CMK (cell line): Measurements from ENCODE around the gene LETM1.
"Not testable (repeated sequence)": the region's sequence is repeated elsewhere in the genome, so short reads cannot be mapped to it uniquely, and the experiment has no call there.

Source experiments
- DNase-seq: peaks from one replicate; pipeline ENCODE4 v3.0.0-alpha.2; 2010; ENCODE audit warnings: low read depth

LETM1 gene

GRCh38 chr4:1851575-1852410 is 4.2 kb downstream of the LETM1 start:
- DNase-seq, result no peak

GRCh38 chr4:1851160-1851559 is 4.8 kb downstream of the LETM1 start:
- no peak for DNase-seq

GRCh38 chr4:1850276-1850675 is 5.7 kb downstream of the LETM1 start:
- DNase-seq, result no peak

GRCh38 chr4:1846580-1846979 is 9.4 kb downstream of the LETM1 start:
- DNase-seq, result no peak

GRCh38 chr4:1844618-1845017 is 11.3 kb downstream of the LETM1 start:
- not testable (repeated sequence) for DNase-seq

- DNase-seq, result no peak
Observed at GRCh38 chr4:1843852-1844251, 12.1 kb downstream of the LETM1 start.

GRCh38 chr4:1842993-1843448 is 12.9 kb downstream of the LETM1 start:
- no peak for DNase-seq

GRCh38 chr4:1842339-1842895 is 13.5 kb downstream of the LETM1 start:
- no peak for DNase-seq

GRCh38 chr4:1841887-1842210 is 14.1 kb downstream of the LETM1 start:
- DNase-seq, result no peak

- no peak for DNase-seq
Observed at GRCh38 chr4:1841201-1841886, 14.6 kb downstream of the LETM1 start.

- DNase-seq, result no peak
Observed at GRCh38 chr4:1839282-1839681, 16.7 kb downstream of the LETM1 start.

GRCh38 chr4:1837069-1837468 is 18.9 kb downstream of the LETM1 start:
- DNase-seq, result no peak

- no peak for DNase-seq
Observed at GRCh38 chr4:1836650-1837049, 19.3 kb downstream of the LETM1 start.

- DNase-seq, result not testable (repeated sequence)
Observed at GRCh38 chr4:1835836-1836235, 20.1 kb downstream of the LETM1 start.

- no peak for DNase-seq
Observed at GRCh38 chr4:1834047-1834775, 21.7 kb downstream of the LETM1 start.

GRCh38 chr4:1833307-1834046 is 22.5 kb downstream of the LETM1 start:
- DNase-seq, result no peak

- DNase-seq, result no peak
Observed at GRCh38 chr4:1832690-1833089, 23.3 kb downstream of the LETM1 start.

- DNase-seq, result no peak
Observed at GRCh38 chr4:1831331-1831730, 24.6 kb downstream of the LETM1 start.

- DNase-seq, result no peak
Observed at GRCh38 chr4:1830642-1831228, 25.2 kb downstream of the LETM1 start.

GRCh38 chr4:1830234-1830633 is 25.7 kb downstream of the LETM1 start:
- no peak for DNase-seq

- no peak for DNase-seq
Observed at GRCh38 chr4:1826531-1827350, 29.2 kb downstream of the LETM1 start.
